RPMI7951 (cell line): ENCODE data around the gene TRAM2. TPM values are rescaled to one million over a fixed set of nuclear protein-coding genes. Genes with fewer than 3 reads are reported as not detected.
"Not testable (repeated sequence)": the region's sequence is repeated elsewhere in the genome, so short reads cannot be mapped to it uniquely, and the experiment has no call there.

Experiments
- DNase-seq: peaks from one replicate; pipeline ENCODE4 v3.0.0-alpha.2; 2012; ENCODE audit warnings: low read depth
- total RNA-seq: library from RNA; depleted of rRNA; stranded (reverse); fragments of >200 nt; shearing (Covaris generic); gene quantifications from 2 replicates; pipeline ENCODE4 v1.2.3, GENCODE V29; 2014; rRNA removed

TRAM2 gene
- total RNA-seq, 1 experiment from 2014 or later = 58.0 TPM

- DNase-seq = no peak
These were observed 87.0 kb downstream of the TRAM2 start for GRCh38 chr6:52489881-52490280.

- no peak for DNase-seq
These were observed 93.2 kb downstream of the TRAM2 start for GRCh38 chr6:52483671-52484003.

- no peak for DNase-seq
These were observed 93.8 kb downstream of the TRAM2 start for GRCh38 chr6:52482903-52483670.

- no peak for DNase-seq
These were observed 101.6 kb downstream of the TRAM2 start for GRCh38 chr6:52475307-52475706.

DNA sequence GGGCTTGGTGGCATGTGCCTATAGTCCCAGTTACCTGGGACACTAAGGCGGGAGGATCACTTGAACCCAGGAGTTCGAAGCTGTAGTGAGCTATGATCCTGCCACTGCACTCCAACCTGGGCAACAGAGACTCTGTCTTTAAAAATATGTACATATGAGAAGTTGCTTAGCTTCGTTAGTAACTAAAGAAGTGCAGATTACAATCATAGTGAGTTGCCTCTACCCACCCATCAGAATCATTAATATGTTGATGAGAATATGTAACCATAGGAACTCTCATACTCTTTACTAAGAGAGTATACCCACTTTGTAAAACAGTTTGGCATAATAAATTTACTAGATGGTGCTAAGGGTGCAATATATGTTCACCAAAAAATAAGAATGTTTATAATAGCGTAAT, 102.7 kb downstream of the TRAM2 start:
- no peak for DNase-seq

DNA sequence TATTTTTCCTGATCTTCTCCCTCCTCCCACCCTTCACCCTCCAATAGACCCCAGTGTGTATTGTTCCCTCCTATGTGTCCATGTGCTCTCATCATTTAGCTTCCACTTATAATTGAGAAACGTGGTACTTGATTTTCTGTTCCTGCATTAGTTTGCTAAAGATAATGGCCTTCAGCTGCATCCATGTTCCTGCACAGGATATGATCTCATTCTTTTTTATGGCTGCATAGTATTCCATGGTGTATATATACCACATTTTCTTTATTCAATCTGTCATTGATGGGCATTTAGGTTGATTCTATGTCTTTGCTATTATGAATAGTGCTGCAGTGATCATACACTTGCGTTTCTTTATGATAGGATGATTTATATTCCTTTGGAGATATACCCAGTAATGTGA, 115.7 kb downstream of the TRAM2 start:
- DNase-seq = not testable (repeated sequence)

- DNase-seq = no peak
These were observed 119.8 kb downstream of the TRAM2 start for GRCh38 chr6:52457096-52457495.

DNA sequence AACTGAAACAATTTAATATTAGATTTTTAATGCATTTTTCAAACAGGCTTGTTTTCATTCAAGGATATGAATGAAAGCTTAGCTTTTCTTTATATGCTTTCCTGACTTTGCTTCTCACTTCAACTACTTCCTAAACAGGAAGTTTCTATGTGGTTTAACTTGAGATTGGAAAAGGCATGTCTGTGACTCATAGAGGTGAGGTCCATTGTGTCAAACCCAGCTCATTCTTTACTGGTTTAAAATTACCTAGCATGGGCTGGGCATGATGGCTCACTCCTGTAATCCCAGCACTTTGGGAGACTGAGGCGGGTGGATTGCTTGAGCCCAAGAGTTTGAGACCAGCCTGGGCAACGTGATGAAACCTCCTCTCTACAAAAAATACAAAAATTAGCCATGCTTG, 122.3 kb downstream of the TRAM2 start:
- DNase-seq = peak; percentile 33

Other genes with a start within 250 kb of the TRAM2 start
- gene PAQR8, start 214.9 kb downstream of the TRAM2 start, total RNA-seq = 13.1 and 14.5 TPM in 2 replicates
- 33.0 and 37.7 TPM in 2 replicates for gene EFHC1, start 156.7 kb downstream of the TRAM2 start, total RNA-seq
- 117 and 125 TPM in 2 replicates for gene TMEM14A, start 94.1 kb upstream of the TRAM2 start, total RNA-seq
- not detected in 2 replicates for gene GSTA2, start 186.4 kb upstream of the TRAM2 start, total RNA-seq
- 0.48 and 0.68 TPM in 2 replicates for gene GSTA1, start 226.8 kb upstream of the TRAM2 start, total RNA-seq